ENCODE results near the gene SWAP70. TPM values are rescaled to one million over a fixed set of nuclear protein-coding genes. Genes with fewer than 3 reads are reported as not detected.
A peak's percentile ranks its signal among the peaks of the same experiment; 100 is the strongest.

SWAP70 gene
- total and polyA plus RNA-seq, 10 donors, result 34.9 to 130 (median 108) TPM

- peaks cover 0 to 8% (median 0%) of the 10 kb centered on the region in 6 donors for H3K36me3 ChIP-seq
- 0 to 1% (median 1%) methylated on average over 28 to 43 of the region's 43 CpGs for WGBS, 5 donors
- peak overlapping the region; percentile 81 to 98 (median 95) for H3K27ac ChIP-seq
- intact Hi-C loops (cut with DNase I; ENCODE audit: low total_unique reads), result loop anchor here (10.0 kb wide), 1 partner anchor 50 kb away; no protein-coding TSS in a partner anchor
- peaks cover 0 to 14% (median 11%) of the 10 kb centered on the region in 8 donors for H3K9me3 ChIP-seq
- H3K4me1 ChIP-seq, result peaks cover 10 to 76% (median 46%) of the 10 kb centered on the region in 6 donors
- peak; percentile 95 for DNase-seq
- H3K27me3 ChIP-seq (replicated peaks in 1 of 7), result no peaks in the 10 kb centered on the region
- TF ChIP-seq POLR2A (IDR thresholded peaks at IDR 0.05) (no peak), POLR2AphosphoS5 (IDR thresholded peaks at IDR 0.05) (peak in 2 of 3 donors; percentile 4 to 52)
- peak overlapping the region; percentile 62 to 90 (median 80) for H3K4me3 ChIP-seq
Observed at GRCh38 chr11:9664276-9665171, 647 bp downstream of the SWAP70 start.

DNA sequence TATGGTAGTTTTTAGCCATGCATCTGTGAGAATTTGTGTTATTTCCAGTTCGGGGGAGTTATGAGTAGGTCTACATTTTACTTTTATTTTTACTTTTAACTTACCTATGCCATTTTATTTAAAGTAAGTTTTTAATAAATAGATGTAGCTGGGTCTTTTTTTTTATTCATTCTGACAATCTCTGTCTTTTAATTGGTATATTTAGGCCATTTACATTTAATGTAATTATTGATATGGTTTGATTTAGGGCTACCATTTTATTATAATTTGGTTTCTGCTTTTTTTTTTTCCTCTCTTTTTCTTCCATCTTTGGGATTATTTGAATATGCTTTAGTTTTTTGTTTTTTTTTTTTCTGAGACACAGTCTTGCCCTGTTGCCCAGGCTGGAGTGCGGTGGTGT lies 1.9 kb downstream of the SWAP70 start:
- no peak for DNase-seq
- Histone ChIP-seq H3K9me3 (peaks cover 0 to 14% (median 11%) of the 10 kb centered on the region in 8 donors), H3K27ac (peak overlapping the region in 7 of 8 donors; percentile 94 to 98 (median 95)), H3K4me3 (peak overlapping the region in 7 of 8 donors; percentile 68 to 90 (median 82)), H3K4me1 (peaks cover 15 to 86% (median 56%) of the 10 kb centered on the region in 6 donors), H3K27me3 (replicated peaks in 1 of 7) (no peaks in the 10 kb centered on the region), H3K36me3 (peaks cover 0 to 8% (median 0%) of the 10 kb centered on the region in 6 donors)
- intact Hi-C loops (cut with DNase I; ENCODE audit: low total_unique reads), result loop anchor here (10.0 kb wide), 1 partner anchor 51 kb away; no protein-coding TSS in a partner anchor
- WGBS, 5 donors, result 87 to 96% (median 90%) methylated on average over 2 of the region's 2 CpGs
- TF ChIP-seq CTCF (IDR thresholded peaks at IDR 0.05 in 8 of 11, conservative IDR thresholded peaks at IDR 0.05 in 3 of 11) (no peak), POLR2AphosphoS5 (IDR thresholded peaks at IDR 0.05) (no peak), POLR2A (IDR thresholded peaks at IDR 0.05) (no peak)

- DNase-seq, result no peak
- H3K4me3 ChIP-seq, result peak overlapping the region in 2 of 8 donors; percentile 69 to 90
- intact Hi-C loops (cut with DNase I; ENCODE audit: low total_unique reads), result loop anchor here (10.0 kb wide), 1 partner anchor 55 kb away; no protein-coding TSS in a partner anchor
- TF ChIP-seq POLR2AphosphoS5 (IDR thresholded peaks at IDR 0.05) (no peak), POLR2A (IDR thresholded peaks at IDR 0.05) (no peak), CTCF (IDR thresholded peaks at IDR 0.05 in 8 of 11, conservative IDR thresholded peaks at IDR 0.05 in 3 of 11) (no peak)
- H3K9me3 ChIP-seq, result peaks cover 0 to 14% (median 11%) of the 10 kb centered on the region in 8 donors
- WGBS, 5 donors, result 67 to 80% (median 70%) methylated on average over 6 of the region's 6 CpGs
- no peaks in the 10 kb centered on the region for H3K27me3 ChIP-seq (replicated peaks in 1 of 7)
- peak overlapping the region in 7 of 8 donors; percentile 15 to 98 (median 51) for H3K27ac ChIP-seq
- H3K36me3 ChIP-seq, result peaks cover 0 to 27% (median 2%) of the 10 kb centered on the region in 6 donors
- H3K4me1 ChIP-seq, result peaks cover 10 to 85% (median 55%) of the 10 kb centered on the region in 6 donors
Observed at GRCh38 chr11:9669954-9670353, 6.1 kb downstream of the SWAP70 start.

DNA sequence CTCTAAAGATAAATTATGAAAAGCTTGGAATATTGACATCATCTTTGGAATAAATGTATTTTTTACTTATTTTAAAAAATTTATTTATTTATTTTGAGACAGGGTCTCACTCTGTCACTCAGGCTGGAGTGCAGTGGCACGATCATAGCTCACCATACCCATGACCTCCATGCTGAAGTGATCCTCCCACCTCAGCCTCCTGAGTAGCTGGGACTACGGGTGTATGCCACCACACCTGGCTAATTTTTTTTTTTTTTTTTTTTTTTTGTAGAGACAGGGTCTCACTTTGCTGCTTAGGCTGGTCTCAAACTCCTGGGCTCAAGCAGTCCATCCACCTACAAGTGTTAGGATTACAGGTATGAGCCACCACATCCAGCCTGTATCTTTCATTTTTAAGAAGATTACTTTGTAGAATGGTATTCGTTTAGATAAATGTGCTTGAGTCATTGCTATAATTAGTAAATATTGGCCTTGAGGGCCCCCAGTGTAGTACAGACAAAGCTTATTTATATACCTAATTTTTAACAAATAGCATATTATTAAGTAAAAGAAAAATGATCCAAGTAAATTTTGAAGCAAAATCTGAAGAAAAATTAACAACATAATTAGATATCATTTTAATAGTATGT lies 8.5 kb downstream of the SWAP70 start:
- 73 to 88% (median 84%) methylated on average over 3 of the region's 3 CpGs for whole genome bisulfite sequencing, 5 donors
- peaks cover 0 to 26% (median 2%) of the 10 kb centered on the region in 6 donors for H3K36me3 ChIP-seq
- intact Hi-C loops (cut with DNase I; ENCODE audit: low total_unique reads), result no loop called here
- peak overlapping the region in 7 of 8 donors; percentile 6 to 70 (median 33) for H3K27ac ChIP-seq
- no peaks in the 10 kb centered on the region for H3K27me3 ChIP-seq (replicated peaks in 1 of 7)
- no peak overlapping the region for H3K4me3 ChIP-seq
- TF ChIP-seq POLR2A (IDR thresholded peaks at IDR 0.05), result no peak
- H3K9me3 ChIP-seq, result no peaks in the 10 kb centered on the region
- peaks cover 19 to 87% (median 69%) of the 10 kb centered on the region in 6 donors for H3K4me1 ChIP-seq
- no peak for DNase-seq

Measured in spleen (tissue), 11 donors.